HG03439 (cell line): Measurements from ENCODE around the gene CSNK1A1.
"Not testable (repeated sequence)": the region's sequence is repeated elsewhere in the genome, so short reads cannot be mapped to it uniquely, and the experiment has no call there.

Experiments used
- ATAC-seq: cut with Tn5 transposase; IDR thresholded peaks from one replicate; pipeline ENCODE4 v1.9.1; 2021; ENCODE audit warnings: mild to moderate bottlenecking, moderate library complexity; ENCODE audit not compliant: unreplicated experiment

CSNK1A1 gene

DNA sequence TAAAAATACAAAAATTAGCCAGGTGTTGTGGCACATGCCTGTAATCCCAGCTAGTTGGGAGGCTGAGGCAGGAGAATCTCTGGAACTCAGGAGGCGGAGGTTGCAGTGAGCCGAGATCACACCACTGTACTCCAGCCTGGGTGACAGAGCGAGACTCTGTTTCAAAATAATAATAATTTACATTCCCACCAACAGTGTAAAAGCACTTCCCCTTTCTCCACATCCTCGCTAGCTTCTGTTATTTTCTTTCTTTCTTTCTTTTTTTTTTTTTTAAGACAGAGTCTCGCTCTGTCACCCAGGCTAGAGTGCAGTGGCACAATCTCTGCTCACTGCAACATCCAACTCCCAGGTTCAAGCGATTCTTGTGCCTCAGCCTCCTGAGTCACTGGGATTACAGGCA is 89.3 kb downstream of the CSNK1A1 start:
- not testable (repeated sequence) for ATAC-seq

GRCh38 chr5:149459891-149460290 is 91.3 kb downstream of the CSNK1A1 start:
- ATAC-seq: no peak

GRCh38 chr5:149457393-149457763 is 93.9 kb downstream of the CSNK1A1 start:
- no peak for ATAC-seq

GRCh38 chr5:149456597-149457392 is 94.4 kb downstream of the CSNK1A1 start:
- no peak for ATAC-seq

DNA sequence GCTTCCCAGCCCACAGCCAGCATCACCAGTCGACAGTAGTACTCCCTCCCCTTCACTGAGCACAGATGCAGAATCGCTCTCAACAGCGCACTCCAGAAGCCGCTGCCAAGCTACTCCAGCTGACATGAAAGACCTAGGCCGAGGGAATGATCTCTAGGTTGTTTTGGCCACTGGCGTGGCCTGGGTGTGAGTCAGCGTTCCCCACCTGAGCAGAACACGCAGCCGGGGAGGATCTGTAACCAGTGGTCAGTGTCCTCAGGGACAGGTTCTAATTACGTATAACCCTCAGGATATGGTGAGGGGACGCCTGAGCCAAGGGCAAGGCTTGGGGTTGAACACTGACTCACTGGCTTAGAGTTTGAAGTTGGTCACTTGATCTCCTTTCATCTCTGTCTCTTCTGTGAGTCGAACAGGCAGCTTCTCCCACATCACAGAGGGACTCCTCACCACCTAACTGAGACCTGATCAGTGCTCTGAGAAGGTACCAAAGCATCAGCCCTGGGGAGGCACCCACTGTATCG is 95.3 kb downstream of the CSNK1A1 start:
- no peak for ATAC-seq

DNA sequence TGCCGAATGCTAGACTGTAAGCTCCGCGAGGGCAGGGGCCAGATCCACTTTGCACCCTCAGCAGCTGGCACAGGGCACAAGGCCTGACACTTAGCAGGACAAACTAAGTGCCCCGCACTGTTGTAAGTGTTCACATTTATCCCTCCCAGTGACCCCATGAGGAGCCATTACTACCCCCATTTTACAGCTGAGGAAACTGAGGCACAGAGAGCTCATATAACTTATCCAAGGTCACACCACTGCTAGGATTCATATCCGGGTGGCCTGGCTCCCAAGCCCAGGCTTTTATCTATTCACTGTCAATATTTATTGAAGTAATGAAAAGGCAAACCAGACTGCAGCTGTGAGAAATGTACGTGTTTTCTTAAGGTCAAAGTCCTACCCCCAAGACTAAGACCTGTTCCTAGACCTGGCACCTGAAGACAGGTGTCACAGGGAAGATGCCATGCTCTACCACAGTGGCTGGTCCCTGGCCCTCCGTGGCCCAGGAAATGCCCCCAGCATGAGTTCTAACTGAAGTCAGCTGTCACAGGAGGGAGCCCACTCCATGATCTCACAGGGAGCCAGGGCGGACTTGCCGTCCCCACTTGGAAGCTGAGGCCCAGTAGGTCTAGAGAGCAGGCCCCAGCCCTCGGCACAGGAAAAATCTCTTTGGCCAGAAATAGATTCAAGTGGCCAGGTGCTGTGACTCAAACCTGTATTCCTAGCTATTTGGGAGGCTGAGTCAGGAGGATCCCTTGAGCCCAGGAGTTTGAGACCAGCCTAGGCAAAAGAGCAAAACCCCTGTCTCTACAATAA is 97.4 kb downstream of the CSNK1A1 start:
- no peak for ATAC-seq

GRCh38 chr5:149452665-149453617 is 98.3 kb downstream of the CSNK1A1 start:
- ATAC-seq: no peak

GRCh38 chr5:149452007-149452664 is 99.1 kb downstream of the CSNK1A1 start:
- ATAC-seq: no peak

- no peak for ATAC-seq
These were observed 101.0 kb downstream of the CSNK1A1 start for GRCh38 chr5:149450199-149450598.

- ATAC-seq: no peak
These were observed 102.2 kb downstream of the CSNK1A1 start for GRCh38 chr5:149448831-149449714.

GRCh38 chr5:149448431-149448830 is 102.8 kb downstream of the CSNK1A1 start:
- ATAC-seq: no peak

- ATAC-seq: no peak
These were observed 103.6 kb downstream of the CSNK1A1 start for GRCh38 chr5:149447373-149448367.

DNA sequence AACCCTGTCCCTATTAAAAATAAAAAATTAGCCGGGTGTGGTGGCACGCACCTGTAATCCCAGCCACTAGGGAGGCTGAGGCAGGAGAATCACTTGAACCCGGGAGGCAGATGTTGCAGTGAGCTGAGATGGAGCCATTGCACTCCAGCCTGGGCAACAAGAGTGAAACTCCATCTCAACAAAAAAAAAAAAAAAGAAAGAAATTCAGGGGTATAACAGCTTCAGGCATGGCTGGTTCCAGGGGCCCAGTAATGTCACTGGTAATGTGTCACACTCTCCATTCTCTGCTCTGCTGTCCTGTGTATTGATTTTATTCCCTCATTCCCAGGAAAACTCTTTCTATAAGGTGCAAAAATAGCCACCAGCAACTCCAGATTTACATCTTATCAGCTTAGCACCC is 104.4 kb downstream of the CSNK1A1 start:
- ATAC-seq: not testable (repeated sequence)

DNA sequence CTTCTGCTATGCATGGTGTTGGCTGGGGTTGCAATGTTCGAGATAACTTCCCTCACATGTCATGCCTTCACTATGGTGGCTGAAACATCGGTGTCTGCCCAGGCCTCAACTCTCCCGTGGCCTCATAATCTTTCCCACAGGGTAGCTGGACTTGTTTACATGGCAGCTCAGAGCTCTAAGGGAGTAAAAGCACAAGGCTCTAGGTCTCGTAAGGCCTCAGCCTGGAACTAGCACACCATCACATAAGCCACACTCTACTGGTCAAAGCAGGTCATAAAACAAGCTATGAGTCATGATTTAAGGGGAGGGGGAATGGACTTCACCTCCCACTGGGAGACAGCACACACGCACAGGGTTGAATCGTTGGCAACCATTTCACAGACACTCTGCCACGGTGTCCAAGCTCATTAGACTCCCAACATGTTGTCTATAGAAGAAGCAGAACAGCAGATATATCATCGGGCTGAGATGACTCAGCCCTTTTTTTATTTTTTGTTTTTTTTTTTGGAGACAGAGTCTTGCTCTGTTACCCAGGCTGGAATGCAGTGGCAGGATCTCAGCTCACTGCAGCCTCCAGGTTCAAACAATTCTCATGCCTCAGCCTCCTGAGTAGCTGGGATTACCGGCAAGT is 105.4 kb downstream of the CSNK1A1 start:
- no peak for ATAC-seq

- no peak for ATAC-seq
These were observed 105.9 kb downstream of the CSNK1A1 start for GRCh38 chr5:149445343-149445738.

GRCh38 chr5:149444430-149444829 is 106.8 kb downstream of the CSNK1A1 start:
- ATAC-seq: not testable (repeated sequence)

GRCh38 chr5:149443210-149443609 is 108.0 kb downstream of the CSNK1A1 start:
- ATAC-seq: no peak
